GM18858 (cell line): ENCODE measurements around the gene USH1G.
"Not testable (repeated sequence)": the region's sequence is repeated elsewhere in the genome, so short reads cannot be mapped to it uniquely, and the experiment has no call there.

ENCODE experiments used
- ATAC-seq: cut with Tn5 transposase; IDR thresholded peaks from one replicate; pipeline ENCODE4 v1.9.1; 2021; ENCODE audit not compliant: unreplicated experiment

The USH1G gene

DNA sequence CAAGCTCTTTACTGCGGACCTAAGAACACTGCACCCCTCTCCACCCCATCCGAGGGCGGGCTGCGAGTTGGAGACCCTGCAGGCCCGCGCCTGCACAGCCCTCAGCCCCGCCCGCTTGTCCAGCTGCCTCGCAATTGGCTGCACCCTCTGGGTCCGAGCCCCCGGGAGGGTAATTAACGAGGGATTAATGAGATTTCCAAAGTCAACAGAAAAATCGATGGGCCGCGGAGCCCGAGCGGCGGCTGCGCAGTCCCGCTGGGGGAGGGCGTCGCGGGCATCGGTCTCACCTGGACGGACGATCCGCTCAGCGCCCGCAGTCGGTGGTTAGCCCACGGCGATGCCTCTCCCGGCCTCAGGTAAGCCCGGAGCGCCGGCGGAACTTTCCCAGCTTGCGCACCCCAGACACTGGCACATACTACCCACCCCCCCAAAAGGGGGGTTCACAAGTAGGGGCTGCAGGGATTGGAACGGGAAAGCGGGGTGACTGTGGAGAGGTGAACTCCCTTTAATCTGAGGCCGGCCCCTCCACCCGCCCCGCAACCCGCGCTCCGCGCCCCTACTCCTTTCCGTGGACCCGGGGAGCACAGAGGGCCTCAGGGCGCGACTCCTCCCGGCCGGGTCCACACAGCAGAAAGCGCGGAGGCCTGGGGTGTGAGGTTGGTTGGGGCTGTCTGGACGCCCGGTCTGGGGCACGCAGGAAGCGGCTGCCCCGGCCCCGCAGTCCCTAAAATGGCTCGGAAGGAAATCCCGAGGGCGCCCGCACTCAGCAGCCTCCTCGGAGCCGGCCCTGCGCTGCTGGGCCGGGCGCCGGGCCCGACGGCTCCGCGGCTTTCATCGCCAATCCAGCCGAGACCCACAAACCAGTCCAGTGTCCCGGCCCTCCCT is 12.8 kb upstream of the USH1G start, which contains the start of gene OTOP3:
TSS of gene OTOP3 (plus strand) at position 314 of the 885 bp plus-strand sequence. CDS start at position 338, 24 bp downstream.
- ATAC-seq = no peak

DNA sequence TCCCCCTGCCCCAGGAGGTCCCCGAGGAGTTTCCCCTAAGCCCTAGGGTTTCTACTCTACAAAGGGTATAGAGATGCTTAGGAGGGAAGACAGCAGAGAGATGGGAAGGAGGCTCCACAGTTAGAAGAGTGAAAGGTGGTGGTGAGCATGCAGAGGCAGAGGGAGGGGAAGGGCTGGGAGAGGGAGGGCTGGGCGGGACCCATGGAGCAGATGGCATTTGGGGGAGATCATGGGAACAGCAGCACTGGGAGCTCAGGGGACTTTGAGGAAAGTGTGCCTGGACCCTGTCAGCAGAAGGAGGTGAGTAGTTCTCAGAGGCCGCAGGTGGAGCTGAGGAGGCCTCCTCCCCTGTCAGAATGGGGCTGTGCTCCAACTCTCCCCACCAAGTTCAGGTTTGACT is 12.0 kb upstream of the USH1G start:
- ATAC-seq = no peak

DNA sequence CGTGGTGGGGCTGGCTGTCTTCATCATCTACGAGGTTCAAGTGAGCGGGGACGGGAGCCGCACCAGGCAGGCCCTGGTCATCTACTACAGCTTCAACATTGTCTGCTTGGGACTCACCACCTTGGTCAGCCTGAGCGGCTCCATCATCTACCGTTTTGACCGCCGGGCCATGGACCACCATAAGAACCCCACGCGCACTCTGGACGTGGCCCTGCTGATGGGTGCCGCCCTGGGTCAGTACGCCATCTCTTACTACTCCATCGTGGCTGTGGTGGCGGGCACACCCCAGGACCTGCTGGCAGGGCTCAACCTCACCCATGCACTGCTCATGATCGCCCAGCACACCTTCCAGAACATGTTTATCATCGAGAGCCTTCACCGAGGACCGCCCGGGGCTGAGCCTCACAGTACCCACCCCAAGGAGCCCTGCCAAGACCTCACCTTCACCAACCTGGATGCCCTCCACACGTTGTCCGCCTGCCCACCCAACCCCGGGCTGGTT is 7.5 kb upstream of the USH1G start:
- ATAC-seq = no peak

DNA sequence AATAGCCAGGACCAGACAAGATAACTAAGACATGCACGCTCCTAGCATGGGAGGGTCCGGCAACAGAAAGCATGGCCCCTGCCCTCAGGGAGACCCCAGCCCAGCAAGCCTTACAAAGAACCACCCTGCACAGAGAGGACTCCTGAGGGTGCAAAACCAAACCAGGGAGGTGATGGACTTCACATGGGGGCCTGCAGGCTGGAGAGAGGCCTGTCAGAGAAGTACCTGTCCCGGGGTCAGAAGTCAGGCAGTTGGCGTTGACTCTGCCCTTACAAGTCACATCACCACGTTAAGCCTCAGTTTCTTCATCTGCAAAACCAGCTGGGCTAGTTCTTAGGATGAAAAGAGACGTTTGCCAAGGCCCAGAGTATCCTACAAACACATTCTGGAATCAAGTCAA is 5.7 kb upstream of the USH1G start:
- no peak for ATAC-seq

DNA sequence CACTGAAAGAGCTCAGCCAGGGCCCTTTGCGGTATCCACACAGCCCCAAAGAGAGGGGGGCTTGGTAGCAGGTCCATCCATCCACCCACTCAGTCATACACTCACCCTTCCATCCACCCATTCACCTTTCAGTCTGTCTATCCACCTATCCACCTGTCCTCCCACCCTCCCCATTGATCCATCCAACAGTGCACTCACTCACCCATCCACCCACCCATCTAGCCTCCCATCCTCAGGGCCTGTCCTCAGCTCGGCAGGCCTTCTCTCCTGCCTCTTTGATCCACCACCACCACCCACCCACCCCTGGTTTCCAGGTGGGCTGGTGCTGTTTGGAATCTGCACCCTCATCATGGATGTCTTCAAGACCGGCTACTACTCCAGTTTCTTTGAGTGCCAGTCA is 2.2 kb upstream of the USH1G start:
- ATAC-seq = no peak

DNA sequence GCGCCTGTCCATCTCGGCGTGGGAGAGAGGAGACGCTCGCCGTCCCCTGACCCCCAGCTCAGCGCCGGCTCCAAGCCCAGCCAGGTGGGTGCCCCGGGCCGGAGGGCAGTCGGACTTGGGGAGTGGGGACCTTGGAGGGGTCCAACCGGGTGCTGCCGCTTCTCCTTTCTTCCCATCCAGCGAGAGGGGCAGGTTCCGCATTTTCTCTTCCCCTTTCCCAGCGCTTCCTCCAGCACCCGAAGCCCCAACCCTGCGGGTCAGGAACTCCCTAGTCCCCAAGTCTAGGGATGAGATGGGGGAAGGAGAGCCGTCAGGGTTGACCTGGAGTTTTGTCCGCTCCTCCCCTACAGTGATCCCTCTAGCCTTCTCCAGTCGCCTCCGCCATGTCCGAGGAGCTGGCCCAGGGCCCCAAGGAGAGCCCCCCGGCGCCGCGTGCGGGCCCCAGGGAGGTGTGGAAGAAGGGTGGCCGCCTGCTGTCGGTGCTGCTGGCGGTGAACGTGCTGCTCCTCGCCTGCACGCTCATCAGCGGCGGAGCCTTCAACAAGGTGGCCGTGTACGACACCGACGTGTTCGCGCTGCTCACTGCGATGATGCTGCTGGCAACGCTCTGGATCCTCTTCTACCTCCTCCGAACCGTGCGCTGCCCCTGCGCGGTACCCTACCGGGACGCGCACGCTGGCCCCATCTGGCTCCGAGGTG is 1.3 kb upstream of the USH1G start, which contains the start of gene OTOP2:
TSS of gene OTOP2 (plus strand) at position 24 of the 699 bp plus-strand sequence. CDS start at position 384, 360 bp downstream.
- ATAC-seq = no peak

DNA sequence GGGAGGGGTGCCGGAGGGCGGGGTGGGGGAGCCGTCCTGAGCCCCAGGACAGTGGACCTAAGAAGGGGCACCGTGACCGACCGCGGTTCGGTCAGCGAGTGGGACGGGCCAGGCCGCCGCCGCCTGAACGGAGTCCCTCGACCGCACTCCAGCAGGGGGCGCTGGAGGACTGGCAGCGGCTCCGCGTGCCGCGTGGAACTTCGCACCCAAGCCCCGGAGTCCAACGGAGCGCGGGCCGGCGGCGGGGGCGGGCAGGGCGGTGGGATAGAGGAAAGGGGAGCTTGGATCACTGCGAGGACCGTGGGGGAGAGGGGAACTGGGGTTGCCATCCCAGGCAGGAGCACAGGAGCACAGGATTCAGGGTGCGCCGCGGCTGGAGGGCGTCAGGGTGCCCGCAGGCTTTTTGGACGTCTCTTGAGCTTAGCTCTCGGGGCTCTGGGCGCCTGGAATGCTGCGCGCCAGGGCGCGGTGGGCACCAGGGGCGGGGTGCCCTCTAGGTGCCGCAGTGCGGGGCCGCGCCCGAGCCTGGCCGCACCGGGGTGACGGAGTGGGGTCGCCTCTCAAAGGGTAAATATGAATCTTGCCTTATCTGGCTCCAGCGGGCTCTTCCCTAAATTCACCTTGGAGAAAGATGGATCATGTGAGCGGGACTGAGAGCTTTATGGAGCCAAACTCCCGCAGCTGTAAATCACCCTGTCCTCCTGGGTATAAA is 639 bp upstream of the USH1G start:
- ATAC-seq = no peak

DNA sequence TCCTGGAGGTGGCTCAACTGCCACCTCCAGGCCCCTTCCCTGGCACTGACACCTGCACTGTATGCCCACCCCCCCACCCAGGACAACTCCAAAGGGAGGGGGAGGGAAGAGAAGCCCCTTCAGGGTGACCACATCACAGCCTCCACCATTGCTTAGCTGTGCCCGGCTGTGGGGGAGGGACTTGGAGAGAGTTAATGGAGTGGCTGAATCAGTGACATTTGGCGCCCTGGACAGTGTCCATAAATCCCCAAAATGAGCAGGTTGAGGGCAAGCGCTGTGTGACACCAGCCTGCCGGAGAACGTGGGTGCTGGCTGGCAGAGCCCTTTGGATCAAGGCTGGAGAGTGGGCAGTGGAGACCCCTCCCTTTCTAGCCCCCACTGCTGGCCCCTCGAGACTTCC is 883 bp downstream of the USH1G start:
- no peak for ATAC-seq

DNA sequence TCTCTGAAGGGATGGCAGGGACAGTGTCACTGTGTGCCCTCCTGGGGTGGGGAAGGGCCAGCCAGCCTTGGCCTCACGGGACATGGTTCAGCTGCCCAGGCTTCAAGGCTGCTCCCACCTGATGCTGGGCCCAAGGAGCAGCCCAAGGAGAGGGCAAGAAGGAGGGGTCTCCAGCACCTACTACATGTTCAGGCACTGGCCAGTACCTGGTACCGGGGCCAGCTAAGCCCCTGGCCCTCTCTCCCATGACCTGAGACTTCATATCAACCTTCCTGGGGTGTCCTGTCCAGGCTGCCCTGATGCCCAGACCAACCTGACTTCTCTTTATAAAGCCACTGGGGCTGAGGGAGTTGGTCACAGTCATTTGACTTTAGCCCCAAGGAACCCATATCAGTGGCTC is 1.3 kb downstream of the USH1G start:
- no peak for ATAC-seq

DNA sequence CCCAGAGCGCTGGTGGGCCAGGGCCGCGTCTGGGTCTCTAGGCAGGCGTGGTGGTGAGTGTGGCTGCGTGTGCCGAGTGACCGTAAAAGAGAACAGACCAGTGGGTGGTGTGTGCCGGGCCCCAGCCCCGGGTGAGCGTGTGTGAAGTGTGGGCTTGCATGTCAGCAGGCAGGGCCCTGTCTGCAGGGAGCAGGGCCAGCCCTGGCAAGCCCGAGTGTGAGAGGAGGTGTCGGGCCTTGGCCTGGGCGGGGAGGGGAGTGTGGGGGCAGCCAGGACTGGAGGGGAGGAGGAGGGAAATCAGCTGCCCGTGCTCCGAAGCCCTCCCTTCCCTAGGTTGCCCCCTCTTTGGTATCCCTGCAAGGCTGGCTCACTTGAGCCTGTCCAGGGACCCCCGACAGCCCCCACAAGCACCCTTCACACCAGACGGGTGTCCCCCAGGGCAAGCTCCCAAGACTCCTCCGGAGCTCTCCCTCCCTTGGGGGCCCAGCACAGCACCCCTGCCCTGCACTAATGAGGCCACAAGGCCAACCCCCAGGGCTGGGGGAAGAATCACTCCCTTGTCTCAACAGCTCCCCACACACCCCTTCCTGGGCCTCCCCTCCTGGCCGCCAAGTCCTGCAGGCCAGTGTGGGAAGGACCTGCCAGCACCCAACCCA is 1.9 kb downstream of the USH1G start:
- ATAC-seq = no peak

DNA sequence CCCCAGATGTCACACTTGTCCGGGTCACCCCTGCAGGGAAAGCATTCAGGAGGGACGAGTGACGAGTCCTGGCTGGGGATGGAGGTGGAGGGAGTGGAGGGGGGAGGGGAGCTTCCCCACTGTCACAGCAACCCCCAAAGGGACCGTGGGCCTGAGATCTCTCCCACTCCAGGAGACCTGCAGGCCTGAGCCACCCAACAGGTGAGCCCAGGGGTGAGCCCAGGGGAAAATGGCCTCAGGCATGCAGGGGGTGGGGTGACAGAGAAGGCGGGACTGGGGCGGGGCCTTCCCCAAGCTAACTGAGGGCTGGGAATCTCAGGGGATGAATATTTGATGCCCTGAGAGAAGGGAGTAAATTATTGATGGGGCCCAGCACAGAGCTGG is 2.4 kb downstream of the USH1G start:
- no peak for ATAC-seq

DNA sequence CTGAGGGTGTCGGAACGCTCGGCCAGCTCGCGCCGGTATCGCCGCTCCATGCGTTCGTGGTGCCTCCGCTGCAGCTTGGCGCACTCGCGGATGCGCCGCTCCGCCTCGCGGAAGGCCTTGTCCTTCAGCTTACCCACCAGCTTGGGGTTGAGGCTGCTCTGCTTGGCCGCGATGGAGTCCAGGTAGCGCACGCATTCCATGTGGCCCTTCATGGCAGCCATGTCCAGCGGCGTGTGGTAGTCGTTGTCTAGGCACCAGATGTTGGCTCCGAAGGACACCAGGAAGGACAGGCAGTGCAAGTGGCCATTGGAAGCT is 2.8 kb downstream of the USH1G start:
- ATAC-seq = no peak

DNA sequence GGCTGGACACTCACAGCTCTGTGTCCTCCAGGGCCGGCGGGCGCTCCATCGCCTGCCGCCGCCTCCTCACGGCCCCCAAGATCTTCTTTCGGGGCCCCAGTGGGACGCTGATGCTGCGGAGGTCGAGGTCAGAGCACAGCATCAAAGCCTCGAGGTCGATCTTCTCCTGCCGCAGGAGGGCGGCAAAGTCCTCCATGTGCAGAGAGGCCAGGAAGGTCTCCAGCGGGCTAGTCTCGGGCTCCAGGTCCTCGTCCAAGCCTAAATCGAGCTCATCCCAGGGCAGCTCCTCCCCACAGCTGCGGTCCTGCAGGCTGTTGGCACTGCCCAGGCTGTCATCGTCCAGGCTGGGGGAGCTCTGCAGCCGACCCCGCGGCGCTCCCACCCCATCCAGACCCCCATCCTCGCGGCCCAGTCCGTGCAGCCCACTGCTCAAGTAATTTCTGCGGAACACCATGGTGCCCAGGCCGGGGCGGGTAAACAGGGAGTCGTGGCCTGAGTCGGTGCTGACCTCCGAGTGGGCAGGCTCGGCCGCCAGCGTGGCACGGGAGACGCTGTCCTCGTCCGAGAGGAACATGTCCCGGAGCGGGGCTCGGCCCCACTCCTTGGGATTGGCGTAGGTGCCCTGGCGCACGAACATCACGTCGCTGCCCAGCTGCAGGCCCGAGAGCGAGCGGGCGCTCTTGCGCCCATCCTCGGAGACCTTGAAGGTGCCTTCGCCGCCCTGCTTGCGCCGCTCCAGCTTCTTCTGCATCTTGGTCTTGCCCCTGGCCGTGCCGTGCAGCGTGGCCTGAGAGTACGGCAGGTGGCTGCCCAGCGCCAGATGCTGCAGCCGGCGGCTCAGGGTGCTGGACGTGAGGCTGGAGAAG is 3.4 kb downstream of the USH1G start:
- ATAC-seq = no peak

DNA sequence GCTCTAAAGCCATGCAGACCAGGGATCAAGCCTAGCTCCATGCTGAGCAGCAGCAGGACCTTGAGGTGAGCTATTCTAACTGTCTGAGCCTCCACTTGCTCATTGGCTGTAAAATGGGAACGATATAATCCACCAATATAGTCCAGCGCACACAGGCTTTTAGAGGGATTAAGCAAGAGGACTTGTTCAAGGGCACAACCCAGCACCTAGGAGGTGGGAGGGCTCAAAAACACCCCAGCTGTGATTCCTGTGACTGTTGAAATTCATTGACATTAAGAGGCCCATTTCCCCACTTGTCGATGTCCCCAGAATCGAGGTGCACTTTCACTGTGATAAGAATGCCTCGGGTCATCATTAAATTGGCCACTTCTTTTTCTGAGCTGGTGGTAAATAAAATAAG is 4.1 kb downstream of the USH1G start:
- ATAC-seq = no peak

DNA sequence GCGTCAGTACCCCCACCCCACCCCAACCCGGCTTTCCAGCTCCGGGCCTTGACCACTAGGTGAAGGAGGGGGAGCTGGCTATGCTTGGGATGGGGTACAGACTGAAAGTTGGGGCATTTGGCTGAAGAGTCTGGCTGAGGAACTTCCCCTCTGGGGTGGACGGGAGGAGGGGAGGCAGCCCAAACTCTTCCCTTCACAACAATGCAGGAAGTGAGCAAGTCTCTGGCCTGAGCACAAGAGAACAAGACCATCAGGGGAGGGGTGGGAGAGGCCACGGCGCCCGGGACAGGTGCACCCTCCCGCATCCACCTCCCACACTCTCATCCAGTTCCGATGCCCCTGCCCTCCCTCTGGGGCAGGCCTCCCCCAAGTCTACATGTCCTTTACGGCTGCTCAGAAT is 5.6 kb downstream of the USH1G start:
- ATAC-seq = no peak

DNA sequence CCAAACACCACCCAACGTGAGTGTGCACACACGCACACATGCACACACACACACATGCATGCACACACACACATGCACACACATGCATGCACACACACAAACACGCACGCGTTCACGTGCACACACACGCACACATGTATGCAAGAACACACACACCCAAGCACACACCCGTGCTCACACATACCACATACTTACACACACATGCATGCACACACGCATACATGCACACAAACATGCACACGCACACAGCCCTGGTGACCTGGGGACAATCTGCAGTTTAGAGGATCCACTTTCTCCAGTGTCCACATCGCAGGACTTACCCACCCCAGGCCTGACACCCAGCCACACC is 6.2 kb downstream of the USH1G start:
- no peak for ATAC-seq

DNA sequence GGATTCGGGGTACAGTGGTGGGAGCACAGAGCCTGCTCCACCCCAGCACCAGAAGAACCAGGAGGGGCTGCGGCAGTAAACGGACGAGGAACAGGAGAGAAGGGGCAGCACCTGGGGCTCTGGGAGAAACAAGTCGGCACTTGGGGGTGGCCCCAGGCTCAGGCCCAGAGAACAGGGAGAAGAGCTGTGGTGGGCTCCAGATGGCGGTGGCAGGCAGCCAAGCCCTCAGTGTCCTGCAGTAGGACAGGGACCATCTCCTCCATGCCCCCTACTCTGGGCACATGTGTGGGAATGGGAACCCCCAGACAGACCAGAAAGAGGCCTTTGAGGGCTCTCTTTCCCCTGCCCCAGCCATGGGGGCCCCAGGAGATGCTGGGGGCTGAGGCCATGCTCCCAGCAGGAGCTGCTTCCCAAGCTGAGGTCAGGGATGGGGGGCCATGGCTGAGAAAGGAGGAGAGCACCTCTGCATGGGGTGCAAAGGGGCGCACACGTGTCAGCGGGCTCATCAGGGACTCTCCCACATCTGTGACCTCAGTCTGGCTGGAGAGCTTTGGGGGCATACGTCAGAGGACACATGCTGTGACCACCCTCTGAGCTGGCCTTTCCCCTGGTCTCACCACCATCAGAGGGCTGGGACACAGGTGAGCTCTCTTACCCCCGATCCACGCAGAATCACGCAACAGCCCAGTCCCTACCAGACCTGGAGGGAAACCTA is 6.8 kb downstream of the USH1G start:
- no peak for ATAC-seq

DNA sequence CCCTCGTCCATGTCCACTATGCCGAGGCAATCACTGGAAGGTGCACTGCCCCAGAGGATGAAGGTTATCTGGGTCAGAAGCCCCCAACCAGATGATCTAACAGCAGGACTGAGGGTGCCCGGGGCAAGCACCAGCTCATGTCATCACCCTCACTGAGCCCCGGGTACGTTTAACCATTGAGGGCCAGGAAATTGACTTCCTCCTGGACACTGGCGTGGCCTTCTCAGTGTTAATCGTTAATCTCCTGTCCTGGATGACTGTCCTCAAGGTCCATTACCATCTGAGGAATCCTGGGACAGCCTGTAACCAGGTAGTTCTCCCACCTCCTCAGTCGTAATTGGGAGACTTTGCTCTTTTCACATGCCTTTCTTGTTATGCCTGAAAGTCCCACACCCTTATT is 11.6 kb downstream of the USH1G start:
- not testable (repeated sequence) for ATAC-seq

DNA sequence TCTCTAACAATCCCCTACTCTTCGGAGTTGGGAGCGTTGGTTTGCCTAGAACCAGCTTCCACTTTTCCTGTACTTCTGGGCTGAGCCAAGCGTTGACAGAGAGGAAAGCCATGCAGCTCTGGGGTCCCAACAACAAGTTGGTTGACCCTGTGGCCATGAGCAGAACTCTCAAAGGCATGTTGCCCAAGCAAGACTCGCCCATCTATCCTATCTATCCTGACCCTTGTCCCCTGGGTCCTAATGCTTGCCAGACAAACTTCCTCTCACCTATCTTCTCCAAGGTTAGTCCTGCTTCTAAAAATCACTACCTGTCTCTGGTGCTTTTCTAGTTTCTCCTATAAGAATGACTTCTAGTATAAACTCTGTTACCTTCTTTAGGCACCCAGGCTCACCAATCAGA is 14.0 kb downstream of the USH1G start:
- not testable (repeated sequence) for ATAC-seq

DNA sequence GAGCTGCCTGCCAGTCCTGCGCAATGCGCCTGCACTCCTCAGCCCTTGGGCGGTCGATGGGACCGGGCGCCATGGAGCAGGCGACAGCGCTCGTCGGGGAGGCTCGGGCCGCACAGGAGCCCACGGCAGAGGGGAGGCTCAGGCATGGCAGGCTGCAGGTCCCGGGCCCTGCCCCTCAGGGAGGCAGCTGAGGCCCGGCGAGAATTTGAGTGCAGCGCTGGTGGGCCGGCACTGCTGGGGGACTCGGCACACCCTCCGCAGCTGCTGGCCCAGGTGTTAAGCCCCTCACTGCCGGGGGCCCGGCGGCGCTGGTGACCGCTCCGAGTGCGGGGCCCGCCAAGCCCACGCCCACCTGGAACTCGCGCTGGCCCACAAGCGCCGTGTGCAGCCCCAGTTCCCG is 16.0 kb downstream of the USH1G start:
- ATAC-seq = no peak
